ENCODE data around the gene F10. TPM values are rescaled to one million over a fixed set of nuclear protein-coding genes. Genes with fewer than 3 reads are reported as not detected.
A peak's percentile ranks its signal among the peaks of the same experiment; 100 is the strongest.

The F10 gene
- total and polyA plus RNA-seq, 9 of the 15 experiments (the other 6 are each of a cell fraction or from before 2014, with no cell fraction given) = 0.04 to 0.09 (median 0.07) TPM; not detected in 5

DNA sequence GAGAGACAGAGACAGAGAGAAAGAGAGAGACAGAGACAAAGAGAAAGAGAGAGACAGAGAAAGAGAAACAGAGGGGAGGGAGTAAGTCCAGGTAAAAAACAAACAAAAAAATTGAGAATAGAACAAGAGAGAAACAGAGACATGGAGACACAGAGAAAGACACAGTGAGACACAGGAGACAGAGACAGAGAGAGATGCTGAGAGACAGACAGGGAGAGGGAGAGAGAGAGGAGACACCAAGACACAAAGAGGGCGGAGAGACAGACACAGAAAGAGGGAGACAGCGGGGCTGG is 30.0 kb downstream of the F10 start:
- FAIRE-seq (no peak), DNase-seq (ENCODE audit: extremely low read depth in 1 of 4, low spot score in 3 of 4) (no peak), ATAC-seq (no peak)
- 86% methylated on average over 1 of the region's 2 CpGs for WGBS (ENCODE audit: insufficient coverage, low coverage, missing lambda C conversion rate)
- intact Hi-C loops (cut with micrococcal nuclease) (no loop called here), in situ Hi-C loops (cut with MboI) (no loop called here)
- Histone ChIP-seq H3K9me1 (ENCODE audit: control insufficient read depth, insufficient read depth, low read length) (no peaks in the 10 kb centered on the region), H4K20me1 (replicated peaks; ENCODE audit: control insufficient read depth, insufficient read depth, low read length) (no peaks in the 10 kb centered on the region), H3K9me3 (replicated peaks; ENCODE audit: control insufficient read depth, insufficient read depth, low read depth, low read length) (no peaks in the 10 kb centered on the region; the same call in 1 of the 2 replicates), H3K27me3 (ENCODE audit: control insufficient read depth in 2 of 2, insufficient read depth in 2 of 2, low read length in 2 of 2) (peaks cover 0 to 9% of the 10 kb centered on the region in 2 experiments; a peak in 2 of 5 replicates), H3K36me3 (ENCODE audit: control insufficient read depth, insufficient read depth, low read length) (no peaks in the 10 kb centered on the region), H3K9ac (ENCODE audit: insufficient read depth in 1 of 2, low read depth in 2 of 2, low read length in 2 of 2) (no peak overlapping the region), H2AFZ (ENCODE audit: low read depth, low read length) (peak overlapping the region; percentile 66), H3K4me1 (replicated peaks in 1 of 2; ENCODE audit: control insufficient read depth in 2 of 2, insufficient read depth in 2 of 2, low read length in 2 of 2) (peaks cover 19 to 25% of the 10 kb centered on the region in 2 experiments; a peak in 4 of 5 replicates), H3K4me2 (ENCODE audit: insufficient read depth, low read length) (no peak overlapping the region), H3K4me3 (no peak overlapping the region), H3K27ac (ENCODE audit: extremely low read depth, low read depth, low read length) (no peak overlapping the region), H3K79me2 (ENCODE audit: control insufficient read depth, insufficient read depth, low read length) (no peaks in the 10 kb centered on the region)
- ChIA-PET POLR2A (no interaction called here), CTCF (ENCODE audit: low intra/inter-chr PET ratio) (no interaction called here)
- TF ChIP-seq GTF2F1 (IDR thresholded peaks at IDR 0.05; ENCODE audit: low read depth, low read length) (no peak), HIVEP1 (CRISPR knock-in tag; IDR thresholded peaks at IDR 0.05) (no peak)
- TF ChIP-seq, protein P1, sequence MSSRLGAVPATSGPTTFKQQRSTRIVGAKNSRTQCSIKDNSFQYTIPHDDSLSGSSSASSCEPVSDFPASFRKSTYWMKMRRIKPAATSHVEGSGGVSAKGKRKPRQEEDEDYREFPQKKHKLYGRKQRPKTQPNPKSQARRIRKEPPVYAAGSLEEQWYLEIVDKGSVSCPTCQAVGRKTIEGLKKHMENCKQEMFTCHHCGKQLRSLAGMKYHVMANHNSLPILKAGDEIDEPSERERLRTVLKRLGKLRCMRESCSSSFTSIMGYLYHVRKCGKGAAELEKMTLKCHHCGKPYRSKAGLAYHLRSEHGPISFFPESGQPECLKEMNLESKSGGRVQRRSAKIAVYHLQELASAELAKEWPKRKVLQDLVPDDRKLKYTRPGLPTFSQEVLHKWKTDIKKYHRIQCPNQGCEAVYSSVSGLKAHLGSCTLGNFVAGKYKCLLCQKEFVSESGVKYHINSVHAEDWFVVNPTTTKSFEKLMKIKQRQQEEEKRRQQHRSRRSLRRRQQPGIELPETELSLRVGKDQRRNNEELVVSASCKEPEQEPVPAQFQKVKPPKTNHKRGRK (tag; IDR thresholded peaks at IDR 0.05) = 0 out of 2 replicates have a peak, but pooled peaks have one; percentile 43
- no TSS peak for BruUV-seq (replicated peaks)

Data from K562 (cell line).